ENCODE measurements around the gene FAM227A.
A peak's percentile ranks its signal among the peaks of the same experiment; 100 is the strongest.

Gene FAM227A

GRCh38 chr22:38700270-38700788 lies 44.1 kb upstream of the FAM227A start:
- H3K36me3 ChIP-seq: peaks cover 30% of the 10 kb centered on the region
- H3K4me3 ChIP-seq (ENCODE audit: low read depth, low read length): peak overlapping the region; percentile 73
- TF ChIP-seq CTCF (IDR thresholded peaks at IDR 0.05; ENCODE audit: low read depth, low read length): no peak
- H3K9me3 ChIP-seq (ENCODE audit: severe bottlenecking): no peaks in the 10 kb centered on the region
- no peaks in the 10 kb centered on the region for H3K27me3 ChIP-seq (ENCODE audit: insufficient read depth, low read depth, severe bottlenecking)
- peak overlapping the region; percentile 90 for H3K27ac ChIP-seq
- no peak for DNase-seq

- peak overlapping the region; percentile 73 for H3K4me3 ChIP-seq (ENCODE audit: low read depth, low read length)
- no peak for DNase-seq
- peaks cover 33% of the 10 kb centered on the region for H3K36me3 ChIP-seq
- no peaks in the 10 kb centered on the region for H3K27me3 ChIP-seq (ENCODE audit: insufficient read depth, low read depth, severe bottlenecking)
- H3K9me3 ChIP-seq (ENCODE audit: severe bottlenecking): no peaks in the 10 kb centered on the region
- TF ChIP-seq CTCF (IDR thresholded peaks at IDR 0.05; ENCODE audit: low read depth, low read length): no peak
- H3K27ac ChIP-seq: peak overlapping the region; percentile 90
Observed at GRCh38 chr22:38699784-38700183, 43.6 kb upstream of the FAM227A start.

GRCh38 chr22:38699143-38699542 lies 43.0 kb upstream of the FAM227A start:
- peak overlapping the region; percentile 73 for H3K4me3 ChIP-seq (ENCODE audit: low read depth, low read length)
- no peak overlapping the region for H3K27ac ChIP-seq
- no peaks in the 10 kb centered on the region for H3K27me3 ChIP-seq (ENCODE audit: insufficient read depth, low read depth, severe bottlenecking)
- DNase-seq: no peak
- peaks cover 36% of the 10 kb centered on the region for H3K36me3 ChIP-seq
- no peak for TF ChIP-seq CTCF (IDR thresholded peaks at IDR 0.05; ENCODE audit: low read depth, low read length)
- no peaks in the 10 kb centered on the region for H3K9me3 ChIP-seq (ENCODE audit: severe bottlenecking)

GRCh38 chr22:38698407-38699094 lies 42.4 kb upstream of the FAM227A start:
- Histone ChIP-seq H3K9me3 (ENCODE audit: severe bottlenecking) (no peaks in the 10 kb centered on the region), H3K27me3 (ENCODE audit: insufficient read depth, low read depth, severe bottlenecking) (no peaks in the 10 kb centered on the region), H3K27ac (no peak overlapping the region), H3K4me3 (ENCODE audit: low read depth, low read length) (no peak overlapping the region), H3K36me3 (peaks cover 40% of the 10 kb centered on the region)
- no peak for DNase-seq
- TF ChIP-seq CTCF (IDR thresholded peaks at IDR 0.05; ENCODE audit: low read depth, low read length): no peak

- no peak overlapping the region for H3K4me3 ChIP-seq (ENCODE audit: low read depth, low read length)
- TF ChIP-seq CTCF (IDR thresholded peaks at IDR 0.05; ENCODE audit: low read depth, low read length): no peak
- H3K27ac ChIP-seq: no peak overlapping the region
Observed at GRCh38 chr22:38697425-38698089, 41.4 kb upstream of the FAM227A start.

More at GRCh38 chr22:38697425-38698089, 41.4 kb upstream of the FAM227A start:
- DNase-seq: no peak
- H3K9me3 ChIP-seq (ENCODE audit: severe bottlenecking): no peaks in the 10 kb centered on the region
- H3K36me3 ChIP-seq: peaks cover 48% of the 10 kb centered on the region
- H3K27me3 ChIP-seq (ENCODE audit: insufficient read depth, low read depth, severe bottlenecking): no peaks in the 10 kb centered on the region

Measured in WERI-Rb-1 (cell line).